DOHH2 (cell line): ENCODE results near the gene ELP1.

ENCODE experiments used
- EZH2phosphoT487 ChIP-seq: fragments of 200-600 bp; sonication (generic); IDR thresholded peaks from 2 replicates; pipeline ENCODE4 v1.6.1; 2017; ENCODE audit warnings: borderline replicate concordance, mild to moderate bottlenecking, antibody characterized with exemption, low read length, moderate library complexity, mixed read lengths
- TF ChIP-seq, protein P1 (sequence below): fragments of 200-600 bp; sonication (generic); IDR thresholded peaks from one replicate; pipeline ENCODE4 v1.5.1; 2014; ENCODE audit warnings: antibody characterized with exemption, mild to moderate bottlenecking, low read depth, low read length; ENCODE audit not compliant: poor library complexity, severe bottlenecking

DNA sequence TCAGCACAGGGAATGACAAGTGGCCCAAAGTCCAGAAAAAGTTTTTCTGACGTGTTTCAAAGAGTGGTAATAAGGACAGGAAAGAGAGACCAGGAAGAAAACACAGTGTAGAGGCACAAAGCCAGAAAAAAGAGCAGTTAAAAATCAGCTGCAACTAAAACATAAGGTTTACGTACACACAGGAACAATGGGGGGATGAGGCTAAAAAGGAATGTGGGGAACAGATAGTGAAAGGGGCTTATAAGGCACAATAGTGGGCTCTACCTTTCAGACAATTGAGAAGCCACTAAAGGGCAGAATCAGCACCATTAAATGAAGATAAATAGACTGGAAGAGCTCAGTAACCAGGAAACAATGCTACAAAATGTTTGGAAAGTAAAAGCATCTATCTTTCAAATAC, 5.5 kb downstream of the ELP1 start:
- TF ChIP-seq, protein P1, sequence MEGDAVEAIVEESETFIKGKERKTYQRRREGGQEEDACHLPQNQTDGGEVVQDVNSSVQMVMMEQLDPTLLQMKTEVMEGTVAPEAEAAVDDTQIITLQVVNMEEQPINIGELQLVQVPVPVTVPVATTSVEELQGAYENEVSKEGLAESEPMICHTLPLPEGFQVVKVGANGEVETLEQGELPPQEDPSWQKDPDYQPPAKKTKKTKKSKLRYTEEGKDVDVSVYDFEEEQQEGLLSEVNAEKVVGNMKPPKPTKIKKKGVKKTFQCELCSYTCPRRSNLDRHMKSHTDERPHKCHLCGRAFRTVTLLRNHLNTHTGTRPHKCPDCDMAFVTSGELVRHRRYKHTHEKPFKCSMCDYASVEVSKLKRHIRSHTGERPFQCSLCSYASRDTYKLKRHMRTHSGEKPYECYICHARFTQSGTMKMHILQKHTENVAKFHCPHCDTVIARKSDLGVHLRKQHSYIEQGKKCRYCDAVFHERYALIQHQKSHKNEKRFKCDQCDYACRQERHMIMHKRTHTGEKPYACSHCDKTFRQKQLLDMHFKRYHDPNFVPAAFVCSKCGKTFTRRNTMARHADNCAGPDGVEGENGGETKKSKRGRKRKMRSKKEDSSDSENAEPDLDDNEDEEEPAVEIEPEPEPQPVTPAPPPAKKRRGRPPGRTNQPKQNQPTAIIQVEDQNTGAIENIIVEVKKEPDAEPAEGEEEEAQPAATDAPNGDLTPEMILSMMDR = no peak
- no peak for TF ChIP-seq EZH2phosphoT487
